ENCODE measurements around the gene SETD7. TPM values are rescaled to one million over a fixed set of nuclear protein-coding genes. Genes with fewer than 3 reads are reported as not detected.

SETD7 gene
- total RNA-seq, 2 experiments from 2014 or later = 10.4 to 12.1 TPM

DNA sequence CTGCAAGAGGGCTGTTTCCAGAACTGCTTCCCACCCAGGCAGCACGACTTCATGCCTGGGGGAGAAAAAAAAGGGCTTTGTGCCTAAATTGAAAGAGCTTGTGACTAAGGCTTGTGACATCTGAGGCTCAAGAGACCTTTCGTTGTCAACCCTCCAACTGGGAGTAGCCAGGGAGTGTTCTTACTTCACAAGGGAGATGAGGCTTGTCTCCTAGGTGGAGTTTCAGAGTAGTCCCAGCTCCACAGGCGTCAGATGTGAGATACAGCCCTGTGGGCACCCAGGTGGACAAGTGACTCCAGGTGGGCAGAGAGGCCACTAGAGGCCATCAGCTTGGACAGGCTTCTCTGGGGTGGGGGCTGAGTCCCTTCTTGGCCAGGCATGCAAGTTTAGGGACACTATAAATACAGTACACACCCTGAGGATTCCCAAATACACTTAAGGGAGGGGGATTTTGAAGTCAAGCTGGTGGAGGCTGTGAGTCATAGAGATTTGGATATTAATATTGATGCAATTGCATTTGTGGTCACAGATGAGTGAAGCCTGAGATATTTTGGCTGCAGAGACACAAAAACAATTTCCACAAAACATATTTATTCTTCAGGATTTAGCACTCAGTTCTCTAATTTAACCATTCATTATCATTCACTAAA is 40.1 kb upstream of the SETD7 start:
- Mint-ChIP-seq H3K4me1 (ENCODE audit: low read depth) (no peaks in the 10 kb centered on the region), H3K9me3 (no peaks in the 10 kb centered on the region), H3K27ac (no peak overlapping the region), H3K27me3 (peaks cover 3% of the 10 kb centered on the region), H3K36me3 (ENCODE audit: low read depth) (no peaks in the 10 kb centered on the region), H3K4me3 (no peak overlapping the region)
- no peak for ATAC-seq
- POLR2A ChIA-PET = no interaction called here
- DNase-seq = no peak
- CTCF ChIA-PET = interaction anchor here (1.1 to 1.5 kb wide), 2 partner anchors 56 to 61 kb away, joined by 3 to 6 read pairs; no protein-coding TSS in a partner anchor
- TF ChIP-seq, protein P1, sequence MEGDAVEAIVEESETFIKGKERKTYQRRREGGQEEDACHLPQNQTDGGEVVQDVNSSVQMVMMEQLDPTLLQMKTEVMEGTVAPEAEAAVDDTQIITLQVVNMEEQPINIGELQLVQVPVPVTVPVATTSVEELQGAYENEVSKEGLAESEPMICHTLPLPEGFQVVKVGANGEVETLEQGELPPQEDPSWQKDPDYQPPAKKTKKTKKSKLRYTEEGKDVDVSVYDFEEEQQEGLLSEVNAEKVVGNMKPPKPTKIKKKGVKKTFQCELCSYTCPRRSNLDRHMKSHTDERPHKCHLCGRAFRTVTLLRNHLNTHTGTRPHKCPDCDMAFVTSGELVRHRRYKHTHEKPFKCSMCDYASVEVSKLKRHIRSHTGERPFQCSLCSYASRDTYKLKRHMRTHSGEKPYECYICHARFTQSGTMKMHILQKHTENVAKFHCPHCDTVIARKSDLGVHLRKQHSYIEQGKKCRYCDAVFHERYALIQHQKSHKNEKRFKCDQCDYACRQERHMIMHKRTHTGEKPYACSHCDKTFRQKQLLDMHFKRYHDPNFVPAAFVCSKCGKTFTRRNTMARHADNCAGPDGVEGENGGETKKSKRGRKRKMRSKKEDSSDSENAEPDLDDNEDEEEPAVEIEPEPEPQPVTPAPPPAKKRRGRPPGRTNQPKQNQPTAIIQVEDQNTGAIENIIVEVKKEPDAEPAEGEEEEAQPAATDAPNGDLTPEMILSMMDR (IDR thresholded peaks at IDR 0.05) = no peak
- intact Hi-C loops (cut with micrococcal nuclease) = no loop called here

- intact Hi-C loops (cut with micrococcal nuclease) = no loop called here
- DNase-seq = no peak
Measured at GRCh38 chr4:139594591-139595185, 38.7 kb upstream of the SETD7 start.

GRCh38 chr4:139593091-139593564 is 37.1 kb upstream of the SETD7 start:
- intact Hi-C loops (cut with micrococcal nuclease) = no loop called here
- Mint-ChIP-seq H3K36me3 (ENCODE audit: low read depth) (no peaks in the 10 kb centered on the region), H3K9me3 (peaks cover 3% of the 10 kb centered on the region), H3K4me1 (ENCODE audit: low read depth) (no peaks in the 10 kb centered on the region), H3K4me3 (no peak overlapping the region), H3K27me3 (peaks cover 3% of the 10 kb centered on the region), H3K27ac (no peak overlapping the region)
- CTCF ChIA-PET = interaction anchor here (1.1 to 1.4 kb wide), 2 partner anchors 10 to 27 kb away, joined by 3 to 4 read pairs; no protein-coding TSS in a partner anchor
- TF ChIP-seq, protein P1 (IDR thresholded peaks at IDR 0.05) = no peak
- ATAC-seq (no peak), DNase-seq (no peak)
- POLR2A ChIA-PET = no interaction called here

More at GRCh38 chr4:139594591-139595185, 38.7 kb upstream of the SETD7 start:
- ChIA-PET CTCF (interaction anchor here (1.0 kb wide), 1 partner anchor 55 kb away, joined by 3 read pairs; no protein-coding TSS in a partner anchor), POLR2A (no interaction called here)
- H3K27me3 Mint-ChIP-seq = peaks cover 3% of the 10 kb centered on the region
- TF ChIP-seq, protein P1 (IDR thresholded peaks at IDR 0.05) = no peak
- ATAC-seq = no peak
- no peaks in the 10 kb centered on the region for H3K4me1 Mint-ChIP-seq (ENCODE audit: low read depth)
- H3K4me3 Mint-ChIP-seq = no peak overlapping the region
- H3K9me3 Mint-ChIP-seq = no peaks in the 10 kb centered on the region
- no peak overlapping the region for H3K27ac Mint-ChIP-seq
- no peaks in the 10 kb centered on the region for H3K36me3 Mint-ChIP-seq (ENCODE audit: low read depth)

- DNase-seq (no peak), ATAC-seq (no peak)
- Mint-ChIP-seq H3K4me1 (ENCODE audit: low read depth) (no peaks in the 10 kb centered on the region), H3K27me3 (no peaks in the 10 kb centered on the region), H3K9me3 (peaks cover 3% of the 10 kb centered on the region), H3K4me3 (no peak overlapping the region), H3K27ac (no peak overlapping the region), H3K36me3 (ENCODE audit: low read depth) (no peaks in the 10 kb centered on the region)
- TF ChIP-seq, protein P1 (IDR thresholded peaks at IDR 0.05) = no peak
- POLR2A ChIA-PET = no interaction called here
- intact Hi-C loops (cut with micrococcal nuclease) = no loop called here
- CTCF ChIA-PET = no interaction called here
Measured at GRCh38 chr4:139589336-139590018, 33.5 kb upstream of the SETD7 start.
